BE2C (cell line): ENCODE data around the gene NFKBIE.

ENCODE experiments used
- DNase-seq: peaks from one replicate; pipeline ENCODE4 v3.0.0-alpha.2; 2020
- H3K27me3 ChIP-seq: fragments of 250-450 bp; sonication (Bioruptor Pico); 2 replicates; pipeline ENCODE4 v1.5.1; 2020; ENCODE audit warnings: mild to moderate bottlenecking
- H3K36me3 ChIP-seq: fragments of 250-450 bp; sonication (Bioruptor Pico); 2 replicates; pipeline ENCODE4 v1.5.1; 2020; ENCODE audit warnings: mild to moderate bottlenecking
- H3K4me1 ChIP-seq: fragments of 250-450 bp; sonication (Bioruptor Pico); 2 replicates; pipeline ENCODE4 v1.5.1; 2020
- H3K4me3 ChIP-seq: 2 replicates; pipeline ENCODE4 v1.5.1; 2011; ENCODE audit warnings: low read depth, low read length
- H3K9me3 ChIP-seq: fragments of 250-450 bp; sonication (Bioruptor Pico); 2 replicates; pipeline ENCODE4 v1.5.1; 2020
- CTCF ChIP-seq: IDR thresholded peaks from 2 replicates; pipeline ENCODE4 v1.5.1; 2012; ENCODE audit warnings: mild to moderate bottlenecking, low read depth, low read length

The NFKBIE gene

DNA sequence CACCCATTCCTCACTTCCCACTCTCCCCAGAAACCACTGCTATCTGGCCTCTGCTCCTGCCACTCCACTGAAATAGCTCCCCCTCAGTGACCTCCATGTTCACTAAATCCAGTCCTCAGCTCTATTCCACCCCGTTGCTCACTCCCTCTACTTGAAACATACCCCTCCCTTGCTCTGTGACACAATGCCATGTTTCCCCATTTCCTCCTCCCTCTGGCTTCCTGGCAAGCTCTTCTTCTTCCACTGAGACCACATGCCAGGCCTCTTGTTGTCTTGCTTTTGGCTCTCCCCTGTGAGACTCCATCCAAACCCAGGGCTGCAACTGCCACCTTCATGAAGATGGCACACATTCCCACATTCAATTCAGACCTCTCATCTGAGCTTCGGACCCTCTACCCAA, 18.8 kb upstream of the NFKBIE start:
- TF ChIP-seq CTCF, result no peak
- no peaks in the 10 kb centered on the region for H3K36me3 ChIP-seq
- no peak for DNase-seq
- no peaks in the 10 kb centered on the region for H3K27me3 ChIP-seq
- no peaks in the 10 kb centered on the region for H3K9me3 ChIP-seq
- H3K4me3 ChIP-seq, result no peak overlapping the region
- no peaks in the 10 kb centered on the region for H3K4me1 ChIP-seq

DNA sequence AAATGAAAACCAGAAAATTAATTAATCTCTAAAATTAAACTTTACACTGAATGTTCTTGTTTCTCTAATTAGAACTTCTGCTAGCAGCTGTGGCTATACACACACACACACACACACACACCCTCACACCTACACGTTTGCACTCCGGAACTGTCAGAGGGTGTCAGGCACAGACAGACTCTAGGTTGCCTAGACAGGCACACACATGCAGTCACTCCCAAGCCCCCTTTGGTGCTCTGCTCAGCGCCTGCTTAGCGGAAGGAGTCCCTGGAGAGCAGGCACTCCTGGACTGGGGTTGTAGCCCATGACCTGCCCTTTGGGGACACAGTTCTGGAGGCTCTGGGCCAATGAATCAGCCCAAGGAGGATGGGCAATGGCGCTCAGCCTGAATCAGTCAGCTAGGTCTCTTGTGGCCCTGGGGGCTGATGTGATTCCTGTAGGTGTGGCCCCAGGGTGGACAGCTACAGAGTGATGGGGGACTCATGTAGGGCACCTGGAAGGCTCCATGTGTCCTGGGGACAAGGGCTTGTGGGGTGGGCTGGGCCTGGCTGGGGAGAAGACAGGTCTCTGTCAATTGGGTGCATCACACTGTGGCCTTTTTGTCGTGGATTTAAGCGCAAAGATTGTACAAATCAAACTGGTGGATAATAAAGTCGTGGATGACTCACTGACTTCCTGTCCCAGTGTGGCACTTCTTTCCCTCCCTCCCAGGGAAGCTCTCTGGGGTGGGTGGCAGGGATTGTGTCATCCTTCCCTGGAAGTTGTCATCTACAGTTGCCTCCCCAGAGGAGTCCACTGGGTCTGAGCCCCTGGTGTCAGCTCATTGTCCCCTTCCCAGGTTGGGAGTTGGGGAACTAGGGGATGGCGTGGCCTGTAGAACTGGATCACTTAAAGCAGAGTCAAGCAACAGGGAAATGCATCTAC, 13.7 kb upstream of the NFKBIE start:
- TF ChIP-seq CTCF, result no peak
- H3K27me3 ChIP-seq, result no peaks in the 10 kb centered on the region
- no peak overlapping the region for H3K4me3 ChIP-seq
- H3K36me3 ChIP-seq, result no peaks in the 10 kb centered on the region
- H3K9me3 ChIP-seq, result no peaks in the 10 kb centered on the region
- no peak for DNase-seq
- H3K4me1 ChIP-seq, result no peaks in the 10 kb centered on the region

- DNase-seq, result no peak
- no peaks in the 10 kb centered on the region for H3K9me3 ChIP-seq
- H3K4me1 ChIP-seq, result no peaks in the 10 kb centered on the region
- H3K36me3 ChIP-seq, result no peaks in the 10 kb centered on the region
- H3K27me3 ChIP-seq, result no peaks in the 10 kb centered on the region
- H3K4me3 ChIP-seq, result no peak overlapping the region
- TF ChIP-seq CTCF, result no peak
Observed at GRCh38 chr6:44278315-44278714, 13.0 kb upstream of the NFKBIE start.

- Histone ChIP-seq H3K27me3 (no peaks in the 10 kb centered on the region), H3K4me3 (no peak overlapping the region), H3K9me3 (no peaks in the 10 kb centered on the region), H3K4me1 (no peaks in the 10 kb centered on the region), H3K36me3 (no peaks in the 10 kb centered on the region)
- no peak for DNase-seq
- TF ChIP-seq CTCF, result no peak
Observed at GRCh38 chr6:44277763-44278162, 12.4 kb upstream of the NFKBIE start.

- H3K36me3 ChIP-seq, result no peaks in the 10 kb centered on the region
- DNase-seq, result no peak
- H3K27me3 ChIP-seq, result no peaks in the 10 kb centered on the region
- no peak overlapping the region for H3K4me3 ChIP-seq
- H3K9me3 ChIP-seq, result no peaks in the 10 kb centered on the region
- TF ChIP-seq CTCF, result no peak
- H3K4me1 ChIP-seq, result no peaks in the 10 kb centered on the region
Observed at GRCh38 chr6:44276667-44277640, 11.6 kb upstream of the NFKBIE start.
